Activated T-cell treated with anti-CD3 and anti-CD28 coated beads, Interleukin-2, amount 50 U/mL, for 24 hours (primary cell): Measurements from ENCODE around the gene CEP131.
A peak's percentile ranks its signal among the peaks of the same experiment; 100 is the strongest.

Experiments used
- DNase-seq: peaks from one replicate; pipeline ENCODE4 v3.0.0-alpha.2; 2020
- H3K27ac Mint-ChIP-seq: 2 replicates; pipeline ENCODE4 v1.8.0; 2020; ENCODE audit warnings: mild to moderate bottlenecking, mixed read lengths
- H3K27me3 Mint-ChIP-seq: 2 replicates; pipeline ENCODE4 v1.8.0; 2020; ENCODE audit warnings: mixed read lengths
- H3K36me3 Mint-ChIP-seq: 2 replicates; pipeline ENCODE4 v1.8.0; 2020; ENCODE audit warnings: low read depth, mixed read lengths
- H3K4me1 Mint-ChIP-seq: 2 replicates; pipeline ENCODE4 v1.8.0; 2020; ENCODE audit warnings: low read depth, mixed read lengths
- H3K4me3 Mint-ChIP-seq: 2 replicates; pipeline ENCODE4 v1.8.0; 2020; ENCODE audit warnings: mild to moderate bottlenecking, moderate library complexity, mixed read lengths
- H3K9me3 Mint-ChIP-seq: 2 replicates; pipeline ENCODE4 v1.8.0; 2020; ENCODE audit warnings: mixed read lengths

CEP131 gene

DNA sequence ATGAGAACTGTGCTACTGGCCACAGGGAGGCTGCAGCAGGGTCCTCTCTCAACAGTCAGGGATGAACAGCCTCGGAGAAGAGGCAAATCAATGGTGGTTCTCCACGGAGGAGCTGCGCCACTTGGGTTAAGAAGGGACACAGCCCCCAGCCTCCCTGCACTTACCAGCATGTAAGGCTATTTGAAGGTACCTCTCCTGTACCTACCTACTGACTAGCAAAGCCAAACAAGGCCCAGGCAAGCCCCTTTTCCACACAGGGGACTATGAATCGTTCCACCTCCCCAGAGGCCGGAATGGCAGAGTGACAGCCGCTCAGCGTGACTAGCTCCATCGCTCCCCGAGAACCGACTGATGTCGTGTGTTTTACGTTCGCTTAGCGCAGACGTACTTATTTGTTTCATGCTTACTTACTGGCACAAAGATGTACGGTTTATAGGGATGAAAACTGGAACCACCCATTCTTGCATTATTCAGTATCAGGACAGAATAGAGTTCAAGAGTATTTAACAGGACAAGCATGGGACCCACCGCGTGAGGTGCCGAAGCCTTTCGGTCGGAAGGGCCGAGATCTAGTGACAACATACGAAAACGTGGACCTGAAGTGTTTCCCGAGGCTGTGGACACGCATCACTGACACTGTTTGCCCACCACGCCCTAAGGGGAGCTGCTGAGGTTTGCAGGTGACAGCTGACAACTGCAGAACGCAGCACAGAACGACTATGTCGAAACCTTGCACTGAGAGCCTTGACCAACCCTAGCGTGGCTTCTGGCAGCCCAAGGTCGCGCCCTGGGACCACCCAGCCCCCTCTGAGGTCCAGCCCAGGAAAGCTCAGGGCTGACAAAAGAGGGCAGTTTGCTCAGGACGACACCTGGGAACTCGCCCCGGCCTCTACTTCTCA is 15.1 kb upstream of the CEP131 start:
- H3K4me1 Mint-ChIP-seq: peaks cover 38% of the 10 kb centered on the region
- DNase-seq: no peak
- H3K4me3 Mint-ChIP-seq: peak overlapping the region; percentile 97
- H3K27me3 Mint-ChIP-seq: no peaks in the 10 kb centered on the region
- peaks cover 48% of the 10 kb centered on the region for H3K36me3 Mint-ChIP-seq
- no peaks in the 10 kb centered on the region for H3K9me3 Mint-ChIP-seq
- H3K27ac Mint-ChIP-seq: peak overlapping the region; percentile 47

GRCh38 chr17:81236784-81237183 is 14.0 kb upstream of the CEP131 start:
- no peak overlapping the region for H3K27ac Mint-ChIP-seq
- peaks cover 32% of the 10 kb centered on the region for H3K4me1 Mint-ChIP-seq
- H3K27me3 Mint-ChIP-seq: no peaks in the 10 kb centered on the region
- peaks cover 39% of the 10 kb centered on the region for H3K36me3 Mint-ChIP-seq
- no peak for DNase-seq
- no peaks in the 10 kb centered on the region for H3K9me3 Mint-ChIP-seq
- peak overlapping the region; percentile 97 for H3K4me3 Mint-ChIP-seq

- H3K27me3 Mint-ChIP-seq: no peaks in the 10 kb centered on the region
- no peak for DNase-seq
- H3K27ac Mint-ChIP-seq: no peak overlapping the region
- no peaks in the 10 kb centered on the region for H3K9me3 Mint-ChIP-seq
- H3K36me3 Mint-ChIP-seq: peaks cover 35% of the 10 kb centered on the region
- H3K4me1 Mint-ChIP-seq: peaks cover 26% of the 10 kb centered on the region
- no peak overlapping the region for H3K4me3 Mint-ChIP-seq
Measured at GRCh38 chr17:81235822-81236740, 13.3 kb upstream of the CEP131 start.

- Mint-ChIP-seq H3K27me3 (no peaks in the 10 kb centered on the region), H3K4me1 (peaks cover 22% of the 10 kb centered on the region), H3K27ac (no peak overlapping the region), H3K4me3 (no peak overlapping the region), H3K36me3 (peaks cover 35% of the 10 kb centered on the region), H3K9me3 (no peaks in the 10 kb centered on the region)
- no peak for DNase-seq
Measured at GRCh38 chr17:81234940-81235821, 12.4 kb upstream of the CEP131 start.

GRCh38 chr17:81234506-81234855 is 11.7 kb upstream of the CEP131 start:
- Mint-ChIP-seq H3K9me3 (no peaks in the 10 kb centered on the region), H3K4me1 (peaks cover 20% of the 10 kb centered on the region), H3K36me3 (peaks cover 35% of the 10 kb centered on the region), H3K27ac (no peak overlapping the region), H3K27me3 (no peaks in the 10 kb centered on the region), H3K4me3 (no peak overlapping the region)
- no peak for DNase-seq

DNA sequence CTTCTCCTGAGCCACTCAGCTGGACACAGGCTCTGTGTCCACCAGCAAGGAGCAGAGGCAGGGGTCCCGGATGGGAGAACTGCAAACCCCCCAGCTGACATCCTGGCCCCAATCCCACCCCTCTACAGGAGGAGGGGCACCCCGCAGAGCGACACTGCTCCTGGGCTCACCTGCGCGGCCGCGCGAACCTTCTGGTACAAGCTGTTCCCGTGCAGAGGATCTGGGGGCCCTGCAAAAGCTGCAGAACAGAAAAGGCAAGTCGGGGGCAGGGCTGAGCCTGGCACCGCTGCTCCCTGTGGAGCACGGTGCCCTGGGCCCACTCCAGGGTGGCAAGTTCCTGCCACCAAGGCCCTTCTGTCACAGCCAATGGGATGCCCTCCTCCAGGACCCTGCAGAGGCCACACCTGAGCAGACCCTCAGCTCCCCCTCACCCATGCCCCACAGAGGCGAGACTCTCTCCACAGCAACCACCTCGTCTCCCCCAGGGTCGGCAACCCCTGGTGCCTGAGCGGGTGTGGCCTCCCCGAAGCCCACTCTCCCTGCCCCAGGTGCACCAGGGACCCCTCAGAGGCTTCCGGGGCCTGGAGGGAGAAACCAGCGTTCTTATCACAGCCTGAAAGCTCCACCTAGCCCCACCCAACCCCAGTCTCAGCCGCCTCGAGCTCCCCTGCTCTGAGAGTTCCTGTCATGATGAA is 11.2 kb upstream of the CEP131 start:
- H3K27me3 Mint-ChIP-seq: no peaks in the 10 kb centered on the region

GRCh38 chr17:81233316-81233715 is 10.6 kb upstream of the CEP131 start:
- H3K9me3 Mint-ChIP-seq: no peaks in the 10 kb centered on the region
- H3K4me3 Mint-ChIP-seq: no peak overlapping the region
- no peaks in the 10 kb centered on the region for H3K27me3 Mint-ChIP-seq
- DNase-seq: no peak
- H3K36me3 Mint-ChIP-seq: peaks cover 38% of the 10 kb centered on the region
- H3K27ac Mint-ChIP-seq: no peak overlapping the region
- peaks cover 20% of the 10 kb centered on the region for H3K4me1 Mint-ChIP-seq

More for the DNA sequence above, 11.2 kb upstream of the CEP131 start:
- peaks cover 36% of the 10 kb centered on the region for H3K36me3 Mint-ChIP-seq
- H3K27ac Mint-ChIP-seq: no peak overlapping the region
- H3K9me3 Mint-ChIP-seq: no peaks in the 10 kb centered on the region
- H3K4me3 Mint-ChIP-seq: no peak overlapping the region
- peaks cover 20% of the 10 kb centered on the region for H3K4me1 Mint-ChIP-seq
- DNase-seq: no peak

- Mint-ChIP-seq H3K27me3 (no peaks in the 10 kb centered on the region), H3K4me1 (peaks cover 17% of the 10 kb centered on the region), H3K36me3 (peaks cover 40% of the 10 kb centered on the region), H3K27ac (no peak overlapping the region), H3K4me3 (no peak overlapping the region), H3K9me3 (no peaks in the 10 kb centered on the region)
- no peak for DNase-seq
Measured at GRCh38 chr17:81232616-81233241, 10.0 kb upstream of the CEP131 start.

GRCh38 chr17:81231766-81232581 is 9.2 kb upstream of the CEP131 start:
- Mint-ChIP-seq H3K4me1 (peaks cover 13% of the 10 kb centered on the region), H3K9me3 (no peaks in the 10 kb centered on the region)

GRCh38 chr17:81231121-81231645 is 8.4 kb upstream of the CEP131 start:
- Mint-ChIP-seq H3K36me3 (peaks cover 40% of the 10 kb centered on the region), H3K4me3 (no peak overlapping the region), H3K27ac (peak overlapping the region; percentile 30), H3K4me1 (peaks cover 11% of the 10 kb centered on the region), H3K27me3 (no peaks in the 10 kb centered on the region), H3K9me3 (no peaks in the 10 kb centered on the region)
- no peak for DNase-seq

More at GRCh38 chr17:81231766-81232581, 9.2 kb upstream of the CEP131 start:
- no peak overlapping the region for H3K4me3 Mint-ChIP-seq
- no peaks in the 10 kb centered on the region for H3K27me3 Mint-ChIP-seq
- no peak overlapping the region for H3K27ac Mint-ChIP-seq
- peaks cover 40% of the 10 kb centered on the region for H3K36me3 Mint-ChIP-seq
- no peak for DNase-seq

GRCh38 chr17:81230043-81230820 is 7.5 kb upstream of the CEP131 start:
- Mint-ChIP-seq H3K27ac (no peak overlapping the region), H3K9me3 (no peaks in the 10 kb centered on the region), H3K4me3 (no peak overlapping the region)

GRCh38 chr17:81229666-81229920 is 6.8 kb upstream of the CEP131 start:
- Mint-ChIP-seq H3K4me3 (no peak overlapping the region), H3K27ac (no peak overlapping the region), H3K27me3 (no peaks in the 10 kb centered on the region)

More at GRCh38 chr17:81230043-81230820, 7.5 kb upstream of the CEP131 start:
- DNase-seq: no peak
- peaks cover 38% of the 10 kb centered on the region for H3K36me3 Mint-ChIP-seq
- H3K4me1 Mint-ChIP-seq: peaks cover 8% of the 10 kb centered on the region
- H3K27me3 Mint-ChIP-seq: no peaks in the 10 kb centered on the region

More at GRCh38 chr17:81229666-81229920, 6.8 kb upstream of the CEP131 start:
- peaks cover 6% of the 10 kb centered on the region for H3K4me1 Mint-ChIP-seq
- peaks cover 31% of the 10 kb centered on the region for H3K36me3 Mint-ChIP-seq
- DNase-seq: no peak
- H3K9me3 Mint-ChIP-seq: no peaks in the 10 kb centered on the region
